ENCODE data around the gene RDM1. TPM values are rescaled to one million over a fixed set of nuclear protein-coding genes. Genes with fewer than 3 reads are reported as not detected.
A peak's percentile ranks its signal among the peaks of the same experiment; 100 is the strongest.
"Not testable (repeated sequence)": the region's sequence is repeated elsewhere in the genome, so short reads cannot be mapped to it uniquely, and the experiment has no call there.

Gene RDM1
- total and polyA plus RNA-seq, 4 experiments from 2014 or later: 0.38 to 1.9 (median 0.92) TPM

GRCh38 chr17:35900708-35901480 lies 29.7 kb downstream of the RDM1 start:
- Mint-ChIP-seq H3K4me3 (peak overlapping the region in 7 of 8 donors; percentile 17 to 75 (median 64)), H3K9me3 (peaks cover 0 to 3% (median 0%) of the 10 kb centered on the region in 8 donors), H3K36me3 (no peaks in the 10 kb centered on the region), H3K27ac (peak overlapping the region; percentile 67 to 94 (median 87)), H3K4me1 (peaks cover 21 to 57% (median 40%) of the 10 kb centered on the region in 4 donors), H3K27me3 (peaks cover 0 to 2% of the 10 kb centered on the region in 2 donors)
- POLR2A ChIA-PET (ENCODE audit: partially characterized antibody): interaction anchor here (0.7 to 8.0 kb wide), 9 partner anchors 10 to 46 kb away, joined by 3 to 113 read pairs (median 4); partner anchors contain the start of genes CCL5 and HEATR9
- CTCF ChIA-PET (ENCODE audit: partially characterized antibody): interaction anchor here (1.0 to 2.0 kb wide), 3 partner anchors 10 to 51 kb away, joined by 3 to 6 read pairs (median 5); no protein-coding TSS in a partner anchor
- no peak overlapping the region for H3K4me3 ChIP-seq (ENCODE audit: low read length in 2 of 2)
- no peaks in the 10 kb centered on the region for H3K27me3 ChIP-seq (ENCODE audit: insufficient read depth, low read length)
- intact Hi-C loops (cut with micrococcal nuclease): no loop called here
- H3K27ac ChIP-seq (ENCODE audit: low read depth, low read length): no peak overlapping the region
- H3K36me3 ChIP-seq (ENCODE audit: insufficient read depth, low read length): no peaks in the 10 kb centered on the region
- peaks cover 41% of the 10 kb centered on the region for H3K4me1 ChIP-seq (ENCODE audit: insufficient read depth, low read length)
- DNase-seq: peak in 1 of 5 donors; percentile 51
- H3K9me3 ChIP-seq (ENCODE audit: control insufficient read depth in 1 of 2, low read length in 2 of 2): no peaks in the 10 kb centered on the region

- peaks cover 0 to 2% of the 10 kb centered on the region in 2 donors for H3K27me3 Mint-ChIP-seq
- no peaks in the 10 kb centered on the region for H3K27me3 ChIP-seq (ENCODE audit: insufficient read depth, low read length)
- intact Hi-C loops (cut with micrococcal nuclease): no loop called here
- H3K27ac ChIP-seq (ENCODE audit: low read depth, low read length): no peak overlapping the region
- POLR2A ChIA-PET (ENCODE audit: partially characterized antibody): interaction anchor here (0.7 to 8.0 kb wide), 8 partner anchors 9 to 46 kb away, joined by 3 to 113 read pairs (median 4); partner anchors contain the start of genes CCL5 and HEATR9
- peak overlapping the region in 6 of 8 donors; percentile 17 to 75 (median 55) for H3K4me3 Mint-ChIP-seq
- no peaks in the 10 kb centered on the region for H3K36me3 Mint-ChIP-seq
- no peaks in the 10 kb centered on the region for H3K9me3 ChIP-seq (ENCODE audit: control insufficient read depth in 1 of 2, low read length in 2 of 2)
- H3K27ac Mint-ChIP-seq: peak overlapping the region; percentile 67 to 94 (median 87)
- CTCF ChIA-PET (ENCODE audit: partially characterized antibody): interaction anchor here (1.0 to 2.0 kb wide), 2 partner anchors 9 to 50 kb away, joined by 3 to 5 read pairs; no protein-coding TSS in a partner anchor
- H3K36me3 ChIP-seq (ENCODE audit: insufficient read depth, low read length): no peaks in the 10 kb centered on the region
- peaks cover 24 to 64% (median 46%) of the 10 kb centered on the region in 4 donors for H3K4me1 Mint-ChIP-seq
- DNase-seq: peak in 1 of 5 donors; percentile 56
- H3K9me3 Mint-ChIP-seq: peaks cover 0 to 3% (median 0%) of the 10 kb centered on the region in 8 donors
- H3K4me3 ChIP-seq (ENCODE audit: low read length in 2 of 2): no peak overlapping the region
- peaks cover 48% of the 10 kb centered on the region for H3K4me1 ChIP-seq (ENCODE audit: insufficient read depth, low read length)
Observed at GRCh38 chr17:35900280-35900679, 30.3 kb downstream of the RDM1 start.

DNA sequence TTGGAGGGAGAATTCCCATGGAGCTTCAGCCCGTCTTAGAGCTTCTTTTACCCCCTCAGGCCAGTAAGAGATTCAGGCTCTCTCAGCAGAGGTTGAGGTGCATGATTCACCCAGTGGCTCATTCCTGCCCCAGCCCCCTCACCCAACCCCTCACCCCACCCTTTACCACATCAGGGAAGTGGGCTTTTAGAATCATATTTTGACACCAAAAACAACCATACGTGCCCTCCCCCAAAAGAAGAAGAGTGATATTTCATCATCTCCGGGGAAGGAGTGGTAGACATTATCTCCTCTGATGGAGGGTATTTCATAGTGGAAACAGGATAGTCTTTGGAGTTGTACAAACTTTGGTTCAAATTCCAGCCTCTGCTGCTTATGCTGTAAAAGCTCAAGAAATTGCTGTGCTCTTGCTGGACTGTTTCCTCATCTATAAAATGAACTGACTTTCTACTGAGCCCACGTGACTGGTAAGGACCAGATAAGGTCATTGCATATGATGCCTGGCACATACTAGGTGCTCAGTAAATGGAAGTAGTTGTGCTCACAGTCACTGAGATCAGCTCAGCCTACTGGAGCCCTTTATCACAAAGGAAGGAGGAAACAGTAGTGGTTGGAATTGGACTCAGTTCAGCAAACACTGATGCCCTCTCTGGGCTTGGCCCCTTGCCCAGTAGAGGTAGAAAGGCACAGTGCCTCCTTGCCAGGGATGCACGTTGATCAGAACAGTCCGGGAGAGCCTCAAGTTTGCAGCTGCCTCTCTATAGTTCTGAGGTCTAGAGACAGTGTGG lies 32.1 kb downstream of the RDM1 start:
- Histone ChIP-seq H3K9me3 (ENCODE audit: control insufficient read depth in 1 of 2, low read length in 2 of 2) (no peaks in the 10 kb centered on the region), H3K4me1 (ENCODE audit: insufficient read depth, low read length) (peaks cover 50% of the 10 kb centered on the region), H3K4me3 (ENCODE audit: low read length in 2 of 2) (no peak overlapping the region), H3K27ac (ENCODE audit: low read depth, low read length) (no peak overlapping the region), H3K36me3 (ENCODE audit: insufficient read depth, low read length) (no peaks in the 10 kb centered on the region), H3K27me3 (ENCODE audit: insufficient read depth, low read length) (no peaks in the 10 kb centered on the region)
- H3K27me3 Mint-ChIP-seq: peaks cover 0 to 2% of the 10 kb centered on the region in 2 donors
- ChIA-PET POLR2A (ENCODE audit: partially characterized antibody) (interaction anchor here (0.6 to 8.0 kb wide), 10 partner anchors 8 to 134 kb away, joined by 3 to 113 read pairs (median 4); partner anchors contain the start of genes CCL5, RDM1 and TAF15), CTCF (ENCODE audit: partially characterized antibody) (interaction anchor here (1.0 kb wide), 1 partner anchor 48 kb away, joined by 3 read pairs; no protein-coding TSS in a partner anchor)
- no peaks in the 10 kb centered on the region for H3K36me3 Mint-ChIP-seq
- DNase-seq: peak in 1 of 5 donors; percentile 54
- peak overlapping the region in 7 of 8 donors; percentile 7 to 75 (median 24) for H3K4me3 Mint-ChIP-seq
- H3K27ac Mint-ChIP-seq: peak overlapping the region; percentile 22 to 68 (median 50)
- peaks cover 0 to 3% (median 0%) of the 10 kb centered on the region in 8 donors for H3K9me3 Mint-ChIP-seq
- intact Hi-C loops (cut with micrococcal nuclease): no loop called here
- peaks cover 24 to 72% (median 53%) of the 10 kb centered on the region in 4 donors for H3K4me1 Mint-ChIP-seq

DNA sequence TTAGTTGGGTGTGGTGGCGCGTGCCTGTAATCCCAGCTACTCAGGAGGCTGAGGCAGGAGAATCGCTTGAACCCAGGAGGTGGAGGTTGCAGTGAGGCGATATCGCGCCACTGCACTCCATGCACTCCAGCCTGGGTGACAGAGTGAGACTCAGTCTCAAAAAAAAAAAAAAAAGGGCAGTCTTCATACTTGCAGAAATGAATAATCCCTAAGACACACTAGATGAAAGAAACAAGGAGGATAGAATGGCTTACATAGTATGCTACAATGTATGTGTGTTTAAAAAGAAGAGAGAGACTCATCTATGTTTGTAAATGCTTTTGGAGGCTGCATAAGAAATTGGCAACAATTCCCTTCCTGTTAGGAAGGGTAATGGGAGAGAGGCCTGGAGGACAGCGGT lies 32.8 kb downstream of the RDM1 start:
- H3K36me3 Mint-ChIP-seq; H3K9me3 ChIP-seq (ENCODE audit: control insufficient read depth in 1 of 2, low read length in 2 of 2); H3K27me3 ChIP-seq (ENCODE audit: insufficient read depth, low read length); H3K9me3 Mint-ChIP-seq; intact Hi-C loops (cut with micrococcal nuclease); DNase-seq; H3K27ac ChIP-seq (ENCODE audit: low read depth, low read length); H3K27me3 Mint-ChIP-seq; H3K4me3 ChIP-seq (ENCODE audit: low read length in 2 of 2); H3K36me3 ChIP-seq (ENCODE audit: insufficient read depth, low read length): not testable (repeated sequence)
- POLR2A ChIA-PET (ENCODE audit: partially characterized antibody): interaction anchor here (1.0 to 8.0 kb wide), 7 partner anchors 7 to 134 kb away, joined by 3 to 113 read pairs (median 6); partner anchors contain the start of genes CCL5, RDM1 and TAF15
- H3K4me1 ChIP-seq (ENCODE audit: insufficient read depth, low read length): peaks cover 57% of the 10 kb centered on the region
- Mint-ChIP-seq H3K4me3 (peak overlapping the region in 7 of 8 donors; percentile 10 to 72 (median 44)), H3K27ac (peak overlapping the region in 5 of 7 donors; percentile 25 to 57 (median 42)), H3K4me1 (peaks cover 29 to 72% (median 55%) of the 10 kb centered on the region in 4 donors)
- CTCF ChIA-PET (ENCODE audit: partially characterized antibody): interaction anchor here (1.0 to 1.5 kb wide), 2 partner anchors 48 to 175 kb away, joined by 3 to 4 read pairs; no protein-coding TSS in a partner anchor

DNA sequence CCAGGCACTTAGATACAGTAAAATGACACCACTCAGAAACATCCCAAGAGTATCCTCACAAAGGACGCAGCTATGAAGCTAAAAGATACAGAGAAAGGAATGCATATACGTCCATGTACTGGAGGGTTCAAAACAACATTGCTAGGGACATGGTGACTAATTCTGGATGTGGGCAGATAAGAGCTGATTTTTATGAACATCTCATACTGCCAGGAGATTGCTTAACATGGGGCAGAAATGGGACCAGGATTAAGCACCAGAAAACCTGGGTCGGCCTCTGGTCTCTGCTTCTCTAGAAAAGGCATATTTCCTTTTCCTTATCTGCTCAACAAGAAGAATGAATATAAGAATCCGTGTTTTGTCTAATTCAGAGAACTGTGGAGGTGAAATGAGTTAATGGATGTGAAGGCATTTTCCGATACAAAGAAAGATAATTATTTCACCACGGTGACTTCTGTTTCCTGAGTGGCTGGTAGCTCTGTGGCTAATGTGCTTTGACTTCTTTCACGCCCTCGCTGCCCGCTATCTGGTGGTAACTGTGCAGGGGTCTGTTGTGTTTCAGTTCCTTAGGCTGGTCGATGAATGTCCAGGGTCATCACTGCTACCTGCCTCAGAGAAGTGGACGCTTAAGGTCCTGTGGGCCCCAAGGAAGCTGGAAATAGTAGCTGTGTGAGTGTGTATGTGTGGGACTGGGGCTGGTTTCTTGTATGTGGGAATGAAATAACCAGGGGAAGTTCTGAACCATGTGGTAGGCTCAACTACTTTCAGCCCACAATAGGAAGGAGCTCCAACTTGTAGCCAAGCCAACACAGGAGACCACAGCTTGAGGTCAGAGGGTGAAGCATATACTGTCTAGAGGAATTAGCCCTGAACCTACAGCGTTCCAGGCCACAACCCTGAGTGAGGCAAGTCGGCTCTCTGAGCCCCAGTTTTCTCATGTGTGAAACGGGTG lies 34.7 kb downstream of the RDM1 start:
- intact Hi-C loops (cut with micrococcal nuclease): no loop called here
- peak overlapping the region; percentile 12 for H3K27ac ChIP-seq (ENCODE audit: low read depth, low read length)
- peak overlapping the region; percentile 26 to 93 (median 79) for H3K27ac Mint-ChIP-seq
- peaks cover 0 to 3% (median 0%) of the 10 kb centered on the region in 8 donors for H3K9me3 Mint-ChIP-seq
- H3K36me3 ChIP-seq (ENCODE audit: insufficient read depth, low read length): no peaks in the 10 kb centered on the region
- peak in 4 of 5 donors; percentile 23 to 73 (median 27) for DNase-seq
- H3K4me3 Mint-ChIP-seq: peak overlapping the region in 7 of 8 donors; percentile 52 to 83 (median 70)
- peaks cover 37 to 82% (median 63%) of the 10 kb centered on the region in 4 donors for H3K4me1 Mint-ChIP-seq
- H3K27me3 ChIP-seq (ENCODE audit: insufficient read depth, low read length): no peaks in the 10 kb centered on the region
- no peak overlapping the region for H3K4me3 ChIP-seq (ENCODE audit: low read length in 2 of 2)
- peaks cover 76% of the 10 kb centered on the region for H3K4me1 ChIP-seq (ENCODE audit: insufficient read depth, low read length)
- no peaks in the 10 kb centered on the region for H3K36me3 Mint-ChIP-seq
- CTCF ChIA-PET (ENCODE audit: partially characterized antibody): interaction anchor here (0.7 to 1.8 kb wide), 6 partner anchors 11 to 176 kb away, joined by 3 to 7 read pairs (median 4); no protein-coding TSS in a partner anchor
- H3K27me3 Mint-ChIP-seq: peaks cover 0 to 2% of the 10 kb centered on the region in 2 donors
- POLR2A ChIA-PET (ENCODE audit: partially characterized antibody): interaction anchor here (0.5 to 8.0 kb wide), 7 partner anchors 9 to 46 kb away, joined by 3 to 113 read pairs (median 3); partner anchors contain the start of gene CCL5
- no peaks in the 10 kb centered on the region for H3K9me3 ChIP-seq (ENCODE audit: control insufficient read depth in 1 of 2, low read length in 2 of 2)

GRCh38 chr17:35894206-35894605 lies 36.4 kb downstream of the RDM1 start:
- H3K4me3 ChIP-seq (ENCODE audit: low read length in 2 of 2): no peak overlapping the region
- H3K4me1 Mint-ChIP-seq: peaks cover 43 to 82% (median 65%) of the 10 kb centered on the region in 4 donors
- CTCF ChIA-PET (ENCODE audit: partially characterized antibody): interaction anchor here (0.7 kb wide), 2 partner anchors 13 to 18 kb away, joined by 3 to 4 read pairs; no protein-coding TSS in a partner anchor
- no peaks in the 10 kb centered on the region for H3K27me3 ChIP-seq (ENCODE audit: insufficient read depth, low read length)
- POLR2A ChIA-PET (ENCODE audit: partially characterized antibody): interaction anchor here (6.2 to 7.0 kb wide), 2 partner anchors 6 to 17 kb away, joined by 62 to 141 read pairs; partner anchors contain the start of gene CCL5
- intact Hi-C loops (cut with micrococcal nuclease): no loop called here
- DNase-seq: no peak
- peak overlapping the region in 2 of 7 donors; percentile 8 to 53 for H3K27ac Mint-ChIP-seq
- H3K36me3 ChIP-seq (ENCODE audit: insufficient read depth, low read length): no peaks in the 10 kb centered on the region
- peaks cover 74% of the 10 kb centered on the region for H3K4me1 ChIP-seq (ENCODE audit: insufficient read depth, low read length)
- H3K9me3 Mint-ChIP-seq: peaks cover 0 to 3% (median 0%) of the 10 kb centered on the region in 8 donors
- H3K4me3 Mint-ChIP-seq: no peak overlapping the region
- H3K9me3 ChIP-seq (ENCODE audit: control insufficient read depth in 1 of 2, low read length in 2 of 2): no peaks in the 10 kb centered on the region
- H3K27ac ChIP-seq (ENCODE audit: low read depth, low read length): no peak overlapping the region
- peaks cover 0 to 2% of the 10 kb centered on the region in 2 donors for H3K27me3 Mint-ChIP-seq
- no peaks in the 10 kb centered on the region for H3K36me3 Mint-ChIP-seq

Data from CD4-positive, alpha-beta memory T cell (primary cell).